ENCODE measurements around the gene CCSER1.

CCSER1 gene

GRCh38 chr4:90219822-90220221 is 92.6 kb downstream of the CCSER1 start:
- no peak for TF ChIP-seq CTCF (conservative IDR thresholded peaks at IDR 0.05; ENCODE audit: low read depth)
- ChIA-PET CTCF (no interaction called here), POLR2A (ENCODE audit: low non-redundant PET) (no interaction called here)
- H3K27ac ChIP-seq, result no peak overlapping the region
- DNase-seq (ENCODE audit: low spot score), result no peak

GRCh38 chr4:90220459-90220858 is 93.3 kb downstream of the CCSER1 start:
- H3K27ac ChIP-seq, result no peak overlapping the region
- ChIA-PET CTCF (no interaction called here), POLR2A (ENCODE audit: low non-redundant PET) (no interaction called here)
- TF ChIP-seq CTCF (conservative IDR thresholded peaks at IDR 0.05; ENCODE audit: low read depth), result no peak
- DNase-seq (ENCODE audit: low spot score), result no peak

- no peak overlapping the region for H3K27ac ChIP-seq
- CTCF ChIA-PET, result no interaction called here
- TF ChIP-seq CTCF (conservative IDR thresholded peaks at IDR 0.05; ENCODE audit: low read depth), result no peak
- no peak for DNase-seq (ENCODE audit: low spot score)
- POLR2A ChIA-PET (ENCODE audit: low non-redundant PET), result no interaction called here
These were observed 99.5 kb downstream of the CCSER1 start for GRCh38 chr4:90226734-90227133.

GRCh38 chr4:90227177-90227576 is 100.0 kb downstream of the CCSER1 start:
- no peak for TF ChIP-seq CTCF (conservative IDR thresholded peaks at IDR 0.05; ENCODE audit: low read depth)
- H3K27ac ChIP-seq, result no peak overlapping the region
- CTCF ChIA-PET, result no interaction called here
- POLR2A ChIA-PET (ENCODE audit: low non-redundant PET), result no interaction called here
- no peak for DNase-seq (ENCODE audit: low spot score)

GRCh38 chr4:90234916-90235547 is 107.8 kb downstream of the CCSER1 start:
- CTCF ChIA-PET, result interaction anchor here (0.5 to 0.6 kb wide), 2 partner anchors 122 to 677 kb away, joined by 3 to 4 read pairs; no protein-coding TSS in a partner anchor
- H3K27ac ChIP-seq, result no peak overlapping the region
- TF ChIP-seq CTCF (conservative IDR thresholded peaks at IDR 0.05; ENCODE audit: low read depth), result no peak
- POLR2A ChIA-PET (ENCODE audit: low non-redundant PET), result no interaction called here
- DNase-seq (ENCODE audit: low spot score), result no peak

- POLR2A ChIA-PET (ENCODE audit: low non-redundant PET), result no interaction called here
- CTCF ChIA-PET, result interaction anchor here (0.6 to 0.7 kb wide), 2 partner anchors 16 to 221 kb away, joined by 3 to 4 read pairs; no protein-coding TSS in a partner anchor
- no peak for DNase-seq (ENCODE audit: low spot score)
- no peak overlapping the region for H3K27ac ChIP-seq
- TF ChIP-seq CTCF (conservative IDR thresholded peaks at IDR 0.05; ENCODE audit: low read depth), result no peak
These were observed 110.7 kb downstream of the CCSER1 start for GRCh38 chr4:90237751-90238530.

All from RWPE1 (cell line).